GM12891 (cell line): ENCODE results near the gene DENND4B.

Experiments
- PAX5 ChIP-seq: IDR thresholded peaks from 2 replicates; pipeline ENCODE4 v1.6.1; 2011; ENCODE audit warnings: low read length, moderate library complexity, mild to moderate bottlenecking; ENCODE audit not compliant: insufficient read depth, severe bottlenecking
- POLR2A ChIP-seq: IDR thresholded peaks from 2 replicates; pipeline ENCODE4 v1.6.1; 2011; ENCODE audit warnings: low read depth, low read length, control low read depth
- POLR2AphosphoS5 ChIP-seq: IDR thresholded peaks from 2 replicates; pipeline ENCODE4 v1.6.1; 2011; ENCODE audit warnings: low read depth, low read length, control low read depth
- POU2F2 ChIP-seq: IDR thresholded peaks from 2 replicates; pipeline ENCODE4 v1.6.1; 2011; ENCODE audit warnings: low read depth, mild to moderate bottlenecking, control low read depth, low read length, moderate library complexity

- TF ChIP-seq POU2F2 (no peak), POLR2A (no peak), POLR2AphosphoS5 (no peak; the same call in 1 of the 2 replicates), PAX5 (no peak)
These were observed 2.3 kb downstream of the DENND4B start for GRCh38 chr1:153944005-153944826.
